ENCODE measurements around the gene CHST9. TPM values are rescaled to one million over a fixed set of nuclear protein-coding genes. Genes with fewer than 3 reads are reported as not detected.

Gene CHST9
- total and polyA plus RNA-seq, 7 donors: under 0.01 to 0.11 (median 0.07) TPM; not detected in 2

DNA sequence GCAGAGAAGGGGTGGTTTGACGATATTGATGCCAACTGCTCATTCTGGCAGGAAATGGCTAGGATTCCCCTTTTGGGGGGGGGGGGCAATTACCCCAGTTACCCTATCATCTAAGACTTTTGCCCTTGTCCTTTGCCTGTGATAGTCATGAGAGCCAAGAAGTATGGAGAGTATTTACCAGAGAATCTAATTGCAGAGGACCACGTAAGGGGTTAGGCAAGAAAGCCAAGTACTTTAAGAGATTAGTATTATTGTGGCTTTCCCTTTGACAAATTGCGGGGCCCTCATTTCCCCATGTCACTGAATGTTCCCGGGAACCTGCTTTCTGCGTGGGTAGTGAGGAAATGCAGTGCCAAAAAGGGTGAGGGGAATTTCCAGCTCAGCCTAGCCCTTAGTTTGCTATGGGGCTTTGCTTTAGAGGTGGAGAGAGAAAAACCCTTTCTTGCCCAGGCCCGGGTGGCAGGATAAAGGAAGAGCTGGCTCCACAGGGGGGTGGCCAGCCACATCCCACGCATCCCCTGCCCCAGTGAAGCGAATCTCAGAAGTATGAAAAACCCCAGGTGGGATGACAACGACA, 321.1 kb downstream of the CHST9 start:
- ATAC-seq (peak; percentile 31 to 64 (median 43)), DNase-seq (no peak)
- intact Hi-C loops (cut with DNase I): loop anchor here (5.0 to 10.0 kb wide), 3 partner anchors 101 to 141 kb away; no protein-coding TSS in a partner anchor
- Histone ChIP-seq H3K36me3 (ENCODE audit: insufficient read depth in 1 of 2, low read depth in 1 of 2) (peaks cover 0 to 32% of the 10 kb centered on the region in 2 donors), H3K4me1 (peaks cover 34% of the 10 kb centered on the region), H3K27me3 (ENCODE audit: insufficient read depth in 3 of 3, low read length in 2 of 3) (no peaks in the 10 kb centered on the region), H3K27ac (peak overlapping the region; percentile 83), H3K4me3 (peak overlapping the region; percentile 66), H3K9me3 (no peaks in the 10 kb centered on the region)
- no peak for TF ChIP-seq CTCF (IDR thresholded peaks at IDR 0.05)
- 20 to 25% (median 20%) methylated on average over 9 of the region's 9 CpGs for WGBS, 3 donors

GRCh38 chr18:26863122-26863879, 321.8 kb downstream of the CHST9 start:
- no peaks in the 10 kb centered on the region for H3K9me3 ChIP-seq
- peaks cover 28% of the 10 kb centered on the region for H3K4me1 ChIP-seq
- DNase-seq (peak; percentile 74 to 95), ATAC-seq (peak; percentile 86 to 94 (median 92))
- intact Hi-C loops (cut with DNase I): loop anchor here (5.0 to 10.0 kb wide), 3 partner anchors 102 to 142 kb away; no protein-coding TSS in a partner anchor
- peaks cover 0 to 37% of the 10 kb centered on the region in 2 donors for H3K36me3 ChIP-seq (ENCODE audit: insufficient read depth in 1 of 2, low read depth in 1 of 2)
- peak overlapping the region; percentile 66 for H3K4me3 ChIP-seq
- WGBS, 3 donors: 3 to 5% (median 3%) methylated on average over 27 to 40 of the region's 40 CpGs
- H3K27ac ChIP-seq: peak overlapping the region; percentile 83
- no peak for TF ChIP-seq CTCF (IDR thresholded peaks at IDR 0.05)
- H3K27me3 ChIP-seq (ENCODE audit: insufficient read depth in 3 of 3, low read length in 2 of 3): no peaks in the 10 kb centered on the region

GRCh38 chr18:26862084-26862483, 323.0 kb downstream of the CHST9 start:
- H3K27me3 ChIP-seq (ENCODE audit: insufficient read depth in 3 of 3, low read length in 2 of 3): no peaks in the 10 kb centered on the region
- intact Hi-C loops (cut with DNase I): loop anchor here (5.0 to 10.0 kb wide), 3 partner anchors 103 to 143 kb away; no protein-coding TSS in a partner anchor
- no peak for ATAC-seq
- no peak for DNase-seq
- WGBS, 3 donors: 92 to 100% (median 93%) methylated on average over 5 of the region's 5 CpGs
- H3K27ac ChIP-seq: no peak overlapping the region
- no peaks in the 10 kb centered on the region for H3K9me3 ChIP-seq
- peaks cover 19% of the 10 kb centered on the region for H3K4me1 ChIP-seq
- H3K4me3 ChIP-seq: no peak overlapping the region
- H3K36me3 ChIP-seq (ENCODE audit: insufficient read depth in 1 of 2, low read depth in 1 of 2): peaks cover 0 to 46% of the 10 kb centered on the region in 2 donors
- TF ChIP-seq CTCF (IDR thresholded peaks at IDR 0.05): no peak
